Activated naive CD8-positive, alpha-beta T cell treated with anti-CD3 and anti-CD28 coated beads, Interleukin-2, amount 10 ng/mL, durations not matched to agents 7 days and 5 days (primary cell): ENCODE measurements around the gene FMN1. TPM values are rescaled to one million over a fixed set of nuclear protein-coding genes. Genes with fewer than 3 reads are reported as not detected.

Experiments used
- ATAC-seq: fragments of 150-1000 bp; cut with Tn5 transposase; one replicate; pipeline ENCODE4 v1.10.0; 2021; ENCODE audit warnings: low read depth, moderate library complexity
- POLR2A ChIA-PET: fragments of 350-600 bp; sonication (Branson Sonifier 250); formaldehyde crosslinking; loops from one replicate; lab custom pipeline; 2021; ENCODE audit warnings: antibody characterized with exemption; lab: Charles Lee
- DNase-seq: peaks from one replicate; pipeline ENCODE4 v3.0.0; 2021
- H3K27ac Mint-ChIP-seq: one replicate; pipeline ENCODE4 v1.8.0; 2022; ENCODE audit warnings: mild to moderate bottlenecking, mixed read lengths
- H3K27me3 Mint-ChIP-seq: one replicate; pipeline ENCODE4 v1.8.0; 2022; ENCODE audit warnings: mild to moderate bottlenecking, moderate library complexity, mixed read lengths
- H3K36me3 Mint-ChIP-seq: one replicate; pipeline ENCODE4 v1.8.0; 2021; ENCODE audit warnings: mild to moderate bottlenecking, mixed read lengths
- H3K4me1 Mint-ChIP-seq: one replicate; pipeline ENCODE4 v1.8.0; 2021; ENCODE audit warnings: mixed read lengths
- H3K4me3 Mint-ChIP-seq: one replicate; pipeline ENCODE4 v1.8.0; 2022; ENCODE audit warnings: mild to moderate bottlenecking, moderate library complexity, mixed read lengths
- H3K9me3 Mint-ChIP-seq: one replicate; pipeline ENCODE4 v1.8.0; 2021; ENCODE audit warnings: mixed read lengths
- total RNA-seq, 2 experiments: library from RNA; stranded (reverse); gene quantifications; one replicate each; pipeline ENCODE4 v1.2.3, GENCODE V29; 2021

FMN1 gene
- total RNA-seq, 2 experiments from 2014 or later = 0.08 to 0.45 TPM

- Mint-ChIP-seq H3K27ac (no peak overlapping the region), H3K9me3 (no peaks in the 10 kb centered on the region), H3K4me1 (no peaks in the 10 kb centered on the region), H3K27me3 (peaks cover 3% of the 10 kb centered on the region), H3K4me3 (no peak overlapping the region), H3K36me3 (no peaks in the 10 kb centered on the region)
- DNase-seq (no peak), ATAC-seq (no peak)
- POLR2A ChIA-PET = no interaction called here
Observed at GRCh38 chr15:33028495-33028894, 166.0 kb downstream of the FMN1 start.

- H3K4me3 Mint-ChIP-seq = no peak overlapping the region
- H3K9me3 Mint-ChIP-seq = no peaks in the 10 kb centered on the region
- H3K36me3 Mint-ChIP-seq = no peaks in the 10 kb centered on the region
- H3K27me3 Mint-ChIP-seq = peaks cover 3% of the 10 kb centered on the region
- DNase-seq (no peak), ATAC-seq (no peak)
- POLR2A ChIA-PET = no interaction called here
- no peaks in the 10 kb centered on the region for H3K4me1 Mint-ChIP-seq
- H3K27ac Mint-ChIP-seq = no peak overlapping the region
Observed at GRCh38 chr15:33027306-33028035, 167.0 kb downstream of the FMN1 start.

GRCh38 chr15:33026614-33027013, 167.9 kb downstream of the FMN1 start:
- peaks cover 3% of the 10 kb centered on the region for H3K27me3 Mint-ChIP-seq
- H3K27ac Mint-ChIP-seq = no peak overlapping the region
- DNase-seq (no peak), ATAC-seq (no peak)
- POLR2A ChIA-PET = no interaction called here
- H3K4me3 Mint-ChIP-seq = no peak overlapping the region
- no peaks in the 10 kb centered on the region for H3K9me3 Mint-ChIP-seq
- H3K4me1 Mint-ChIP-seq = no peaks in the 10 kb centered on the region
- no peaks in the 10 kb centered on the region for H3K36me3 Mint-ChIP-seq

GRCh38 chr15:33022629-33023028, 171.9 kb downstream of the FMN1 start:
- Mint-ChIP-seq H3K9me3 (no peaks in the 10 kb centered on the region), H3K4me1 (no peaks in the 10 kb centered on the region), H3K27ac (no peak overlapping the region), H3K4me3 (no peak overlapping the region), H3K27me3 (no peaks in the 10 kb centered on the region), H3K36me3 (no peaks in the 10 kb centered on the region)
- ATAC-seq = no peak
- POLR2A ChIA-PET = no interaction called here
- no peak for DNase-seq

- ATAC-seq (no peak), DNase-seq (no peak)
- H3K9me3 Mint-ChIP-seq = no peaks in the 10 kb centered on the region
- no peak overlapping the region for H3K27ac Mint-ChIP-seq
- H3K27me3 Mint-ChIP-seq = no peaks in the 10 kb centered on the region
- no peaks in the 10 kb centered on the region for H3K4me1 Mint-ChIP-seq
- no peaks in the 10 kb centered on the region for H3K36me3 Mint-ChIP-seq
- POLR2A ChIA-PET = no interaction called here
- no peak overlapping the region for H3K4me3 Mint-ChIP-seq
Observed at GRCh38 chr15:33021806-33022389, 172.6 kb downstream of the FMN1 start.

- Mint-ChIP-seq H3K4me1 (no peaks in the 10 kb centered on the region), H3K36me3 (no peaks in the 10 kb centered on the region), H3K27me3 (no peaks in the 10 kb centered on the region), H3K9me3 (no peaks in the 10 kb centered on the region), H3K4me3 (no peak overlapping the region), H3K27ac (no peak overlapping the region)
- POLR2A ChIA-PET = no interaction called here
- ATAC-seq (no peak), DNase-seq (no peak)
Observed at GRCh38 chr15:33019354-33019981, 175.0 kb downstream of the FMN1 start.

- Mint-ChIP-seq H3K4me3 (no peak overlapping the region), H3K27me3 (peaks cover 2% of the 10 kb centered on the region), H3K27ac (no peak overlapping the region), H3K4me1 (no peaks in the 10 kb centered on the region), H3K9me3 (no peaks in the 10 kb centered on the region), H3K36me3 (no peaks in the 10 kb centered on the region)
- ATAC-seq (no peak), DNase-seq (no peak)
- POLR2A ChIA-PET = no interaction called here
Observed at GRCh38 chr15:33016405-33017024, 178.0 kb downstream of the FMN1 start.

GRCh38 chr15:33014586-33014985, 179.9 kb downstream of the FMN1 start:
- Mint-ChIP-seq H3K27ac (no peak overlapping the region), H3K4me3 (no peak overlapping the region), H3K4me1 (no peaks in the 10 kb centered on the region), H3K9me3 (no peaks in the 10 kb centered on the region), H3K27me3 (peaks cover 2% of the 10 kb centered on the region), H3K36me3 (no peaks in the 10 kb centered on the region)
- DNase-seq = no peak
- no peak for ATAC-seq
- POLR2A ChIA-PET = no interaction called here

GRCh38 chr15:33013827-33014445, 180.6 kb downstream of the FMN1 start:
- ATAC-seq = no peak
- Mint-ChIP-seq H3K27me3 (peaks cover 2% of the 10 kb centered on the region), H3K36me3 (no peaks in the 10 kb centered on the region), H3K9me3 (no peaks in the 10 kb centered on the region), H3K4me1 (no peaks in the 10 kb centered on the region), H3K27ac (no peak overlapping the region), H3K4me3 (no peak overlapping the region)
- DNase-seq = no peak
- POLR2A ChIA-PET = no interaction called here

GRCh38 chr15:33011976-33012375, 182.5 kb downstream of the FMN1 start:
- no peak for ATAC-seq
- Mint-ChIP-seq H3K36me3 (no peaks in the 10 kb centered on the region), H3K4me3 (no peak overlapping the region), H3K27ac (no peak overlapping the region), H3K9me3 (no peaks in the 10 kb centered on the region), H3K4me1 (no peaks in the 10 kb centered on the region), H3K27me3 (peaks cover 9% of the 10 kb centered on the region)
- no peak for DNase-seq
- POLR2A ChIA-PET = no interaction called here

- H3K27me3 Mint-ChIP-seq = peaks cover 22% of the 10 kb centered on the region
- no peaks in the 10 kb centered on the region for H3K4me1 Mint-ChIP-seq
- ATAC-seq (no peak), DNase-seq (no peak)
- no peak overlapping the region for H3K27ac Mint-ChIP-seq
- no peak overlapping the region for H3K4me3 Mint-ChIP-seq
- POLR2A ChIA-PET = no interaction called here
- H3K36me3 Mint-ChIP-seq = no peaks in the 10 kb centered on the region
- H3K9me3 Mint-ChIP-seq = peaks cover 2% of the 10 kb centered on the region
Observed at GRCh38 chr15:33009603-33010002, 184.9 kb downstream of the FMN1 start.

- no peak overlapping the region for H3K4me3 Mint-ChIP-seq
- no peaks in the 10 kb centered on the region for H3K36me3 Mint-ChIP-seq
- POLR2A ChIA-PET = no interaction called here
- peaks cover 2% of the 10 kb centered on the region for H3K9me3 Mint-ChIP-seq
- H3K27ac Mint-ChIP-seq = no peak overlapping the region
- H3K4me1 Mint-ChIP-seq = no peaks in the 10 kb centered on the region
- no peak for ATAC-seq
- no peak for DNase-seq
- peaks cover 22% of the 10 kb centered on the region for H3K27me3 Mint-ChIP-seq
Observed at GRCh38 chr15:33009026-33009425, 185.5 kb downstream of the FMN1 start.

- no peaks in the 10 kb centered on the region for H3K4me1 Mint-ChIP-seq
- no peaks in the 10 kb centered on the region for H3K36me3 Mint-ChIP-seq
- H3K27ac Mint-ChIP-seq = no peak overlapping the region
- ATAC-seq (no peak), DNase-seq (no peak)
- POLR2A ChIA-PET = no interaction called here
- peaks cover 2% of the 10 kb centered on the region for H3K9me3 Mint-ChIP-seq
- H3K4me3 Mint-ChIP-seq = no peak overlapping the region
- H3K27me3 Mint-ChIP-seq = peaks cover 21% of the 10 kb centered on the region
Observed at GRCh38 chr15:33008284-33008995, 186.1 kb downstream of the FMN1 start.
